HG02885 (cell line): Measurements from ENCODE around the gene TTC27.
"Not testable (repeated sequence)": the region's sequence is repeated elsewhere in the genome, so short reads cannot be mapped to it uniquely, and the experiment has no call there.

Source experiments
- ATAC-seq: cut with Tn5 transposase; IDR thresholded peaks from one replicate; pipeline ENCODE4 v1.9.1; 2021; ENCODE audit warnings: mild to moderate bottlenecking; ENCODE audit not compliant: unreplicated experiment, poor library complexity

The TTC27 gene

GRCh38 chr2:32841931-32842898, 214.4 kb downstream of the TTC27 start:
- no peak for ATAC-seq

- no peak for ATAC-seq
Observed at GRCh38 chr2:32843699-32844098, 215.8 kb downstream of the TTC27 start.

GRCh38 chr2:32844253-32844652, 216.4 kb downstream of the TTC27 start:
- no peak for ATAC-seq

GRCh38 chr2:32846274-32846673, 218.4 kb downstream of the TTC27 start:
- ATAC-seq, result not testable (repeated sequence)

GRCh38 chr2:32847734-32848133, 219.9 kb downstream of the TTC27 start:
- ATAC-seq, result no peak

GRCh38 chr2:32849456-32850194, 221.8 kb downstream of the TTC27 start:
- no peak for ATAC-seq

- no peak for ATAC-seq
Observed at GRCh38 chr2:32851777-32852439, 224.1 kb downstream of the TTC27 start.

- ATAC-seq, result no peak
Observed at GRCh38 chr2:32852856-32853255, 225.0 kb downstream of the TTC27 start.

GRCh38 chr2:32856891-32857290, 229.0 kb downstream of the TTC27 start:
- ATAC-seq, result no peak

GRCh38 chr2:32858713-32859112, 230.9 kb downstream of the TTC27 start:
- no peak for ATAC-seq

GRCh38 chr2:32860385-32860784, 232.5 kb downstream of the TTC27 start:
- no peak for ATAC-seq

- no peak for ATAC-seq
Observed at GRCh38 chr2:32862269-32863055, 234.6 kb downstream of the TTC27 start.

- ATAC-seq, result no peak
Observed at GRCh38 chr2:32863326-32863725, 235.5 kb downstream of the TTC27 start.

- no peak for ATAC-seq
Observed at GRCh38 chr2:32863803-32864202, 236.0 kb downstream of the TTC27 start.

- no peak for ATAC-seq
Observed at GRCh38 chr2:32864334-32865111, 236.7 kb downstream of the TTC27 start.

GRCh38 chr2:32865399-32866068, 237.7 kb downstream of the TTC27 start:
- no peak for ATAC-seq

- ATAC-seq, result not testable (repeated sequence)
Observed at GRCh38 chr2:32866462-32866861, 238.6 kb downstream of the TTC27 start.
